ENCODE measurements around the gene DNAJC15.

DNA sequence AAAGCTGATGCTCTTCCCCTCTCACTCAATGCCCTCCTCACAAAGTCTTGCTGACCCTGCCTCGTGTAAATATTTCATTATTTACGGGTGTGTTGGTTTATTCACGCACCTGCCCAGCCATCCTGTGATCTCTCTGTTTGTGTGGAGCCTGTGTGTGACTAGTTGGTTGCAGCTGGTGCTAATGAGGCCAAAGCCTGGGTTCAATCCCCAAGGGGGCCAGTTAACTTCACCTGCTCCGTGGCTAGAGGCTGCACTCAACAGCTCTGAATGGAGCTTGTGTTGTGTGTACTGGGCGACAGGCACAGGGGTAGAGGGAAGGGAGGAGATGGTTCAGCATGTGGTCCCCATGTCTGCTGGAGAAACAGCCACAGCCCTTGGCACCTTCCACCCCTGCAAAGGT lies 109.5 kb downstream of the DNAJC15 start:
- no peak for TF ChIP-seq EZH2 (IDR thresholded peaks at IDR 0.05; ENCODE audit: insufficient read depth, poor library complexity, severe bottlenecking)
- no peak for TF ChIP-seq EZH2phosphoT487 (IDR thresholded peaks at IDR 0.05; ENCODE audit: insufficient read depth, low read depth)

Measured in GM23248 (cell line).